Adrenal gland (tissue), 12 donors: ENCODE measurements around the gene MGRN1. TPM values are rescaled to one million over a fixed set of nuclear protein-coding genes. Genes with fewer than 3 reads are reported as not detected.
A peak's percentile ranks its signal among the peaks of the same experiment; 100 is the strongest.

ENCODE experiments used
- DNase-seq, 7 donors: peaks; one replicate each; pipeline ENCODE4 v3.0.0-alpha.2; 2019 to 2020
- H3K27ac ChIP-seq, 5 donors: fragments of 200-600 bp; sonication (generic) in 4 of 5; 1 replicate in 3 of 5; 2 replicates in 2 of 5; pipeline versions ENCODE4 v1.5.1 to v1.8.0; 2016 to 2020; ENCODE audit warnings: mild to moderate bottlenecking in 1 of 5
- H3K27me3 ChIP-seq: fragments of 200-600 bp; 2 replicates; pipeline ENCODE4 v1.8.0; 2021
- H3K36me3 ChIP-seq, 2 donors: fragments of 200-600 bp; replicated peaks in 1 of 2; 1 replicate in 1 of 2; 2 replicates in 1 of 2; pipeline versions ENCODE4 v1.5.1 to v1.8.0; 2018 to 2022
- H3K4me1 ChIP-seq, 2 donors: fragments of 200-600 bp; replicated peaks in 1 of 2; 1 replicate in 1 of 2; 2 replicates in 1 of 2; pipeline versions ENCODE4 v1.5.1 to v1.8.0; 2018 to 2021
- H3K4me3 ChIP-seq, 4 donors: fragments of 200-600 bp; sonication (generic) in 3 of 4; one replicate each; pipeline ENCODE4 v1.5.1; 2016 to 2018
- H3K9me3 ChIP-seq, 3 donors: fragments of 200-600 bp; sonication (generic) in 1 of 3; replicated peaks in 1 of 3; 1 replicate in 2 of 3; 2 replicates in 1 of 3; pipeline versions ENCODE4 v1.5.1 to v1.8.0; 2016 to 2021
- CTCF ChIP-seq, 6 experiments: fragments of 450-650 bp in 4 of 6; fragments of 200-600 bp in 2 of 6; sonication (generic) in 1 of 6; IDR thresholded peaks; 1 replicate in 5 of 6; 2 replicates in 1 of 6; pipeline versions ENCODE4 v1.5.1 to v1.8.0; 2016 to 2021; ENCODE audit warnings: antibody characterized with exemption in 6 of 6, mild to moderate bottlenecking in 2 of 6, moderate library complexity in 1 of 6
- POLR2A ChIP-seq, 2 donors: fragments of 450-650 bp; IDR thresholded peaks; one replicate each; pipeline ENCODE4 v1.6.1; 2017; ENCODE audit warnings: antibody characterized with exemption in 2 of 2, mild to moderate bottlenecking in 2 of 2, moderate library complexity in 1 of 2
- WGBS, 4 donors: extraction: QIAGEN DNeasy Blood & Tissue Kit in 2 of 4; methylation state at CpG; one replicate each; pipeline versions ENCODE4 v1.1.5 to v1.1.7; 2013 to 2017; 5-methylcytosine and 5-hydroxymethylcytosine counted together
- intact Hi-C, 2 donors: fragments of 100-400 bp; cut with DNase I; formaldehyde crosslinking; loops; one replicate each; pipeline versions ENCODE4 v1.14.1 to v1.15.0; 2022 to 2023
- polyA plus RNA-seq, 3 donors: library from polyadenylated mRNA; stranded (reverse); fragments of 200-250 nt in 2 of 3; fragments of 350-450 nt in 1 of 3; fragmentation: Illumina TruSeq in 1 of 3; extraction: RNeasy Lipid Tissue Mini Kit (QIAGEN cat#74804) in 1 of 3; gene quantifications; one replicate each; pipeline ENCODE4 v1.2.3, GENCODE V29; 2013 to 2014
- total RNA-seq, 9 donors: library from RNA; depleted of rRNA in 4 of 9; stranded (reverse); fragments of >200 nt in 4 of 9; fragments of 120-200 nt in 1 of 9; fragmentation: NEBNext Ultra II Directional in 1 of 9; extraction: Animal tissue kit (Norgen Biotek cat#: 25700) in 1 of 9; gene quantifications; one replicate each; pipeline versions ENCODE4 v1.1.0 to v1.2.4, GENCODE V29; 2013 to 2023
- donor health status: healthy with polysubstance abuse.
- donor health status: Bipolar disorder and iron deficiency.
- donor health status: DM: yes; HTN: yes; CAD: no.
- donor health status: DM: no; HTN: no; CAD: no.
- donor health status: DM: no; HTN: no; CAD: no.
- donor health status: DM: yes; HTN: yes; CAD: no.

Gene MGRN1
- total and polyA plus RNA-seq, 12 donors, result 17.5 to 94.1 (median 58.4) TPM

DNA sequence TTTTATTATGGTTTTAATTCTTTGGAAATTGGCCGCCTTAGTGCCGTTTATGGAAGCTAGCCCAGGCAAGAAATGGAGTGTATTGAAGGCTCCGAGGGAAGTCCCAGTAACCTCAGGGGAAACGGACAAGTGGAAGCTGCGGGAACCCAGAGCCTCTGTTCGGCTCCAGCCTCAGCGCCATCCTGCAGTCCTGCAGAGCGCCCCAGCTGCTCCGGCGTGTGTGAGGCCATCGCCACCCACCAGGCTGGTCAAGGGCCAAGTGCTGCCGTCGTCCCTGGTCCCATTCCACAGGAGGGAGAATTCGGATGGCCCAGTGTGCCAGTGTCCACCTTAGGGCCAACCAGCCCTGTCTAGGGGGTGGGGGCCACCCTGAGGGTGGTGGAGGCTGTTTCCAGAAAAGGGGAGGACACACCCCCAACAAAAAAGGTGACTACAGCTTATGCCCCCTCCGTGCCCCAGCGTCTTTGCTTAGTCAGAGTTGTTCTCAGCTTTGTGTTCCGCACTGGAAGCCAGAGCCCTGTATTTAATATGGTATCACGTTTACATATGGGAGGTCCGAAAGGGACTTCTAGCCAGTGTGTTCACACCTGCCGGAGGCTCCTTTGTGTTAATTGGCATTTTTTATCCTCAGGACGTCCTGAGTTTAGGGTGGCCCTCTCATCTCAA lies 13.0 kb downstream of the MGRN1 start:
- intact Hi-C loops, result no loop called here
- H3K27ac ChIP-seq, result no peak overlapping the region
- 86 to 94% (median 88%) methylated on average over 11 to 21 of the region's 21 CpGs for WGBS, 4 donors
- no peak for DNase-seq
- no peaks in the 10 kb centered on the region for H3K9me3 ChIP-seq
- H3K36me3 ChIP-seq, result peaks cover 0 to 11% of the 10 kb centered on the region in 2 donors
- no peak for TF ChIP-seq POLR2A (IDR thresholded peaks at IDR 0.05)
- no peak for TF ChIP-seq CTCF (IDR thresholded peaks at IDR 0.05)
- no peak overlapping the region for H3K4me3 ChIP-seq
- peaks cover 14 to 17% of the 10 kb centered on the region in 2 donors for H3K4me1 ChIP-seq
- H3K27me3 ChIP-seq, result no peaks in the 10 kb centered on the region

GRCh38 chr16:4639899-4640509 lies 15.4 kb downstream of the MGRN1 start:
- peaks cover 14 to 17% of the 10 kb centered on the region in 2 donors for H3K4me1 ChIP-seq
- TF ChIP-seq POLR2A (IDR thresholded peaks at IDR 0.05) (peak in 1 of 2 donors; percentile 25), CTCF (IDR thresholded peaks at IDR 0.05) (no peak)
- DNase-seq, result peak in 6 of 7 donors; percentile 60 to 82 (median 75)
- H3K27me3 ChIP-seq, result no peaks in the 10 kb centered on the region
- 50 to 72% (median 53%) methylated on average over 16 to 27 of the region's 27 CpGs for WGBS, 4 donors
- H3K9me3 ChIP-seq, result no peaks in the 10 kb centered on the region
- peaks cover 0 to 4% of the 10 kb centered on the region in 2 donors for H3K36me3 ChIP-seq
- H3K4me3 ChIP-seq, result no peak overlapping the region
- intact Hi-C loops, result no loop called here
- H3K27ac ChIP-seq, result peak overlapping the region in 4 of 5 donors; percentile 50 to 79 (median 58)

DNA sequence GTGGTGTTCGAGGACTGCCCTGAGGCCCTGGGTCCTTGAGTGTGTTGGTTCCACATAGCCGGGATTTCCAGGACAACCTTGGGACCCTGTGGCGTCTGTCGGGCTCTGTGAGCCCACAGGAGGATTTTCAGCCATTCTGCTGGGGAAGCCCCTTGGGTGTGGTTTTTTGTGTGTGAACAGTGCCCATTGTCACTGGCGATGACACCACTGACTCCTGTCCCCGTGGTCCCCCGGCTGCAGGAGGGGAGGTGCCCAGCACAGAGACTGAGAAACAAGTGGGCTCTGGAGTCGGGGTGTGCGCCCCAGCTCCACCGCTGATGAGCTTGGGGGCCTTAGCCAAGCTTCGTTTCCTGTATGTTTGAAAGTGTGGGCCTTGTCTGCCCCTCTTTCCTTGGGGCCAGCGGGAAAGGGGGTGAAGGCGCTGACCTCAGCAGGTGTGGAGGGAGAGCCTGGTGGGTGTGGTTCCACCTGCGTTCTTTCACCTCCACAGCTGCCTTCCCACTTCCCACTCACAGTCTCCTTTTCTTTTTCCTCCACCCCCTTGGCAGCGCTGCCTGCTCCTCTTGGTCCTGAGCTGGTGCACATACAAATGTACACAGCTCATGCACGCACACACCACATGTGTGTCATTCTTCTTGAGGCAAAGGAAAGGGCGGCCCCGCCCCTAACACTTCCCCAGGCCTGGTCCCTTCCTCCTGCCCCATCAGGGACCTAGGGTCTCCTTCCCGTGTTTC lies 16.1 kb downstream of the MGRN1 start:
- Histone ChIP-seq H3K4me3 (no peak overlapping the region), H3K27ac (peak overlapping the region in 4 of 5 donors; percentile 50 to 79 (median 58)), H3K9me3 (no peaks in the 10 kb centered on the region), H3K36me3 (no peaks in the 10 kb centered on the region), H3K27me3 (no peaks in the 10 kb centered on the region), H3K4me1 (peaks cover 14 to 17% of the 10 kb centered on the region in 2 donors)
- WGBS, 4 donors, result 79 to 86% (median 80%) methylated on average over 14 to 19 of the region's 19 CpGs
- intact Hi-C loops, result no loop called here
- DNase-seq, result no peak
- TF ChIP-seq POLR2A (IDR thresholded peaks at IDR 0.05) (no peak), CTCF (IDR thresholded peaks at IDR 0.05) (no peak)

- H3K27ac ChIP-seq, result no peak overlapping the region
- intact Hi-C loops, result no loop called here
- no peak for TF ChIP-seq CTCF (IDR thresholded peaks at IDR 0.05)
- no peak for TF ChIP-seq POLR2A (IDR thresholded peaks at IDR 0.05)
- no peak overlapping the region for H3K4me3 ChIP-seq
- no peaks in the 10 kb centered on the region for H3K9me3 ChIP-seq
- no peak for DNase-seq
- peaks cover 14 to 17% of the 10 kb centered on the region in 2 donors for H3K4me1 ChIP-seq
- H3K27me3 ChIP-seq, result no peaks in the 10 kb centered on the region
- WGBS, 4 donors, result 88 to 91% (median 91%) methylated on average over 5 of the region's 5 CpGs
- H3K36me3 ChIP-seq, result no peaks in the 10 kb centered on the region
Measured at GRCh38 chr16:4641306-4641687, 16.7 kb downstream of the MGRN1 start.
